Progenitor cell of endocrine pancreas (in vitro differentiated cells): Measurements from ENCODE around the gene MEIOB. TPM values are rescaled to one million over a fixed set of nuclear protein-coding genes. Genes with fewer than 3 reads are reported as not detected.

ENCODE experiments used
- DNase-seq: peaks from one replicate; pipeline ENCODE4 v3.0.0; 2021; ENCODE audit warnings: low spot score; ENCODE audit not compliant: unreplicated experiment
- H3K27ac Mint-ChIP-seq: 2 replicates; pipeline ENCODE4 v1.8.0; 2021; ENCODE audit warnings: mild to moderate bottlenecking, moderate library complexity, mixed read lengths
- H3K27me3 Mint-ChIP-seq: 2 replicates; pipeline ENCODE4 v1.8.0; 2021; ENCODE audit warnings: mixed read lengths
- H3K36me3 Mint-ChIP-seq: 2 replicates; pipeline ENCODE4 v1.8.0; 2022; ENCODE audit warnings: mixed read lengths; ENCODE audit not compliant: insufficient read depth
- H3K4me1 Mint-ChIP-seq: 2 replicates; pipeline ENCODE4 v1.8.0; 2021; ENCODE audit warnings: low read depth, mixed read lengths
- H3K4me3 Mint-ChIP-seq: 2 replicates; pipeline ENCODE4 v1.8.0; 2021; ENCODE audit warnings: low read depth, mild to moderate bottlenecking, moderate library complexity, mixed read lengths
- H3K9me3 Mint-ChIP-seq: 2 replicates; pipeline ENCODE4 v1.8.0; 2021; ENCODE audit warnings: low read depth, mixed read lengths
- CTCF ChIP-seq: fragments of 200-600 bp; sonication (generic); IDR thresholded peaks from one replicate; pipeline ENCODE4 v1.5.0; 2021; ENCODE audit warnings: antibody characterized with exemption, mild to moderate bottlenecking; ENCODE audit not compliant: unreplicated experiment
- total RNA-seq: library from RNA; stranded (reverse); gene quantifications from 2 replicates; pipeline ENCODE4 v1.2.1, GENCODE V29; 2021

The MEIOB gene
- total RNA-seq, 1 donor from 2014 or later: not detected

- Mint-ChIP-seq H3K36me3 (no peaks in the 10 kb centered on the region), H3K9me3 (no peaks in the 10 kb centered on the region), H3K27me3 (peaks cover 61% of the 10 kb centered on the region), H3K4me3 (no peak overlapping the region), H3K4me1 (no peaks in the 10 kb centered on the region), H3K27ac (no peak overlapping the region)
- TF ChIP-seq CTCF: no peak
- no peak for DNase-seq
These were observed 21.0 kb downstream of the MEIOB start for GRCh38 chr16:1850981-1851380.

- H3K36me3 Mint-ChIP-seq: no peaks in the 10 kb centered on the region
- DNase-seq: no peak
- no peak for TF ChIP-seq CTCF
- H3K27ac Mint-ChIP-seq: no peak overlapping the region
- H3K4me1 Mint-ChIP-seq: no peaks in the 10 kb centered on the region
- no peak overlapping the region for H3K4me3 Mint-ChIP-seq
- peaks cover 29% of the 10 kb centered on the region for H3K27me3 Mint-ChIP-seq
- no peaks in the 10 kb centered on the region for H3K9me3 Mint-ChIP-seq
These were observed 25.5 kb downstream of the MEIOB start for GRCh38 chr16:1846416-1846815.

- no peak overlapping the region for H3K4me3 Mint-ChIP-seq
- no peak overlapping the region for H3K27ac Mint-ChIP-seq
- peaks cover 25% of the 10 kb centered on the region for H3K27me3 Mint-ChIP-seq
- no peaks in the 10 kb centered on the region for H3K36me3 Mint-ChIP-seq
- DNase-seq: no peak
- H3K4me1 Mint-ChIP-seq: no peaks in the 10 kb centered on the region
- no peaks in the 10 kb centered on the region for H3K9me3 Mint-ChIP-seq
- no peak for TF ChIP-seq CTCF
These were observed 26.0 kb downstream of the MEIOB start for GRCh38 chr16:1845985-1846384.

- no peaks in the 10 kb centered on the region for H3K9me3 Mint-ChIP-seq
- no peaks in the 10 kb centered on the region for H3K36me3 Mint-ChIP-seq
- H3K4me3 Mint-ChIP-seq: no peak overlapping the region
- no peaks in the 10 kb centered on the region for H3K4me1 Mint-ChIP-seq
- DNase-seq: no peak
- H3K27me3 Mint-ChIP-seq: no peaks in the 10 kb centered on the region
- no peak for TF ChIP-seq CTCF
- no peak overlapping the region for H3K27ac Mint-ChIP-seq
These were observed 32.4 kb downstream of the MEIOB start for GRCh38 chr16:1839554-1839953.

- Mint-ChIP-seq H3K36me3 (peaks cover 1% of the 10 kb centered on the region), H3K9me3 (no peaks in the 10 kb centered on the region), H3K27me3 (no peaks in the 10 kb centered on the region), H3K4me1 (peaks cover 11% of the 10 kb centered on the region), H3K4me3 (no peak overlapping the region), H3K27ac (no peak overlapping the region)
- DNase-seq: no peak
- no peak for TF ChIP-seq CTCF
These were observed 37.9 kb downstream of the MEIOB start for GRCh38 chr16:1834096-1834495.
